ENCODE measurements around the gene KCNK16. TPM values are rescaled to one million over a fixed set of nuclear protein-coding genes. Genes with fewer than 3 reads are reported as not detected.

The KCNK16 gene
- total RNA-seq, 2 experiments from 2014 or later, result not detected

DNA sequence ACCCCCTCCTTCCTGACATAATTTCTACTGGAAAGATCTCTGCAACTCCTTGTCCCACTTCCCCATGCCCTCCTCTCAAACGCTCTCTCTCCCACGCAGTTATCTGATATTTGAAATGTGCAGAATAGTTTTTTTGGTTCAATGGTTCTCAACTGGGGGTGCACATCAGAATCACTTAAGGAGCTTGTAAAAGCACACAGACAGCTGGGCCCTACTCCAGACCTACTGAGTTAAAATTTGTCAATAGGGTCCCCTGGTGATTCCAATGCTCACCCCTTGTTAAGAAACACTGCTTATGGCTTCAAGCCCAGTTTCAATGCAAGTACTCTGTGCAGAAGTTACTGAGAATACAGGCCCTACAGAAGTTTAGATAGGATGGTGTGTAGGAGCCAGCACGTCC, 45.2 kb upstream of the KCNK16 start:
- H3K4me1 ChIP-seq (ENCODE audit: insufficient read depth, low read length), result no peaks in the 10 kb centered on the region
- no peaks in the 10 kb centered on the region for H3K36me3 ChIP-seq (ENCODE audit: insufficient read depth, low read length)
- POLR2A ChIA-PET, result no interaction called here
- Mint-ChIP-seq H3K9me3 (no peaks in the 10 kb centered on the region), H3K27me3 (peaks cover 17% of the 10 kb centered on the region), H3K4me3 (no peak overlapping the region), H3K27ac (no peak overlapping the region), H3K36me3 (ENCODE audit: low read depth) (no peaks in the 10 kb centered on the region), H3K4me1 (ENCODE audit: low read depth) (no peaks in the 10 kb centered on the region)
- H3K4me3 ChIP-seq (ENCODE audit: low read length), result no peak overlapping the region
- H3K9me3 ChIP-seq (ENCODE audit: control insufficient read depth in 1 of 2, insufficient read depth in 1 of 2, low read length in 2 of 2), result no peaks in the 10 kb centered on the region
- intact Hi-C loops (cut with DNase I, micrococcal nuclease), result no loop called here
- DNase-seq, result no peak
- TF ChIP-seq, protein P1, sequence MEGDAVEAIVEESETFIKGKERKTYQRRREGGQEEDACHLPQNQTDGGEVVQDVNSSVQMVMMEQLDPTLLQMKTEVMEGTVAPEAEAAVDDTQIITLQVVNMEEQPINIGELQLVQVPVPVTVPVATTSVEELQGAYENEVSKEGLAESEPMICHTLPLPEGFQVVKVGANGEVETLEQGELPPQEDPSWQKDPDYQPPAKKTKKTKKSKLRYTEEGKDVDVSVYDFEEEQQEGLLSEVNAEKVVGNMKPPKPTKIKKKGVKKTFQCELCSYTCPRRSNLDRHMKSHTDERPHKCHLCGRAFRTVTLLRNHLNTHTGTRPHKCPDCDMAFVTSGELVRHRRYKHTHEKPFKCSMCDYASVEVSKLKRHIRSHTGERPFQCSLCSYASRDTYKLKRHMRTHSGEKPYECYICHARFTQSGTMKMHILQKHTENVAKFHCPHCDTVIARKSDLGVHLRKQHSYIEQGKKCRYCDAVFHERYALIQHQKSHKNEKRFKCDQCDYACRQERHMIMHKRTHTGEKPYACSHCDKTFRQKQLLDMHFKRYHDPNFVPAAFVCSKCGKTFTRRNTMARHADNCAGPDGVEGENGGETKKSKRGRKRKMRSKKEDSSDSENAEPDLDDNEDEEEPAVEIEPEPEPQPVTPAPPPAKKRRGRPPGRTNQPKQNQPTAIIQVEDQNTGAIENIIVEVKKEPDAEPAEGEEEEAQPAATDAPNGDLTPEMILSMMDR (IDR thresholded peaks at IDR 0.05), result no peak
- peaks cover 0 to 2% of the 10 kb centered on the region in 2 experiments for H3K27me3 ChIP-seq (ENCODE audit: control insufficient read depth in 1 of 2, insufficient read depth in 2 of 2, low read length in 2 of 2)
- ATAC-seq (ENCODE audit: poor library complexity), result no peak
- CTCF ChIA-PET, result no interaction called here
- no peak overlapping the region for H3K27ac ChIP-seq (ENCODE audit: low read depth in 1 of 2, low read length in 2 of 2)

DNA sequence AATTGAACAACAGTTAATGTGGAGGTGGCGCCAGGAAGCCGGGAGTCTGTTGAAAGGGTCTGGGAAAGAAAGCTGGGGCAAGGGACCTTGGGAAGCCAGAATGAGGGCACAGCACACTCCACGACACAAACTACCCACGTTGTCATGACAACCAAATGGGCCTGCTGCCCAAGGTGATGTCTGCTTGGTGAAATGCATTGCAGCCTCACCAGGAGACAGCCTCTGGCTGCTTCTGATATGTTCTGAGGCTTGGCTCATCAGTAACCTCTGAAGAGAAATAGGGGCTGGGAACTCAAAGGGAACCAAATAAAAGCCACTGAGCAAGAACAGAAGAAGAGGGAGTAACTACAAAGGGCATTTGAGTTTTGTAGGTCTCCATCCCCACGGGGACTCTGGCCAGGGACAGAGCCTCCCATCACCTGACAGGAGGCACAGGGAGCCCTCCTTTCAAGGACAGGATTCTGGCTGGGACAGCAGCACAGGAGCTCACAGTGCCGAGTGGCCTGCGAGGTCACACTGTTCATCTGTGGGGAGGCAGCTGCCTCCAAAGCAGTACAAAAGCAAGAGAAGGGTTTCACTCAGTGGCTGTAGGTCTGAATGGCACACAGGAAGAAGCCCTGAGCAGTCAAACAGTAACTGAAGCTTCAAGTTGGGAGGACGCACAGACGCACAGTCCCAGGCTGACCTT, 44.6 kb upstream of the KCNK16 start:
- Histone ChIP-seq H3K27me3 (ENCODE audit: control insufficient read depth in 1 of 2, insufficient read depth in 2 of 2, low read length in 2 of 2) (peaks cover 0 to 2% of the 10 kb centered on the region in 2 experiments), H3K4me1 (ENCODE audit: insufficient read depth, low read length) (peaks cover 4% of the 10 kb centered on the region), H3K9me3 (ENCODE audit: control insufficient read depth in 1 of 2, insufficient read depth in 1 of 2, low read length in 2 of 2) (no peaks in the 10 kb centered on the region), H3K36me3 (ENCODE audit: insufficient read depth, low read length) (no peaks in the 10 kb centered on the region), H3K4me3 (ENCODE audit: low read length) (no peak overlapping the region), H3K27ac (ENCODE audit: low read depth in 1 of 2, low read length in 2 of 2) (no peak overlapping the region)
- intact Hi-C loops (cut with DNase I, micrococcal nuclease), result no loop called here
- ATAC-seq (ENCODE audit: poor library complexity) (no peak), DNase-seq (no peak)
- no peaks in the 10 kb centered on the region for H3K4me1 Mint-ChIP-seq (ENCODE audit: low read depth)
- no peaks in the 10 kb centered on the region for H3K36me3 Mint-ChIP-seq (ENCODE audit: low read depth)
- H3K27me3 Mint-ChIP-seq, result peaks cover 17% of the 10 kb centered on the region
- TF ChIP-seq, protein P1 (IDR thresholded peaks at IDR 0.05), result no peak
- no peaks in the 10 kb centered on the region for H3K9me3 Mint-ChIP-seq
- H3K27ac Mint-ChIP-seq, result no peak overlapping the region
- H3K4me3 Mint-ChIP-seq, result no peak overlapping the region
- POLR2A ChIA-PET, result no interaction called here
- CTCF ChIA-PET, result no interaction called here

DNA sequence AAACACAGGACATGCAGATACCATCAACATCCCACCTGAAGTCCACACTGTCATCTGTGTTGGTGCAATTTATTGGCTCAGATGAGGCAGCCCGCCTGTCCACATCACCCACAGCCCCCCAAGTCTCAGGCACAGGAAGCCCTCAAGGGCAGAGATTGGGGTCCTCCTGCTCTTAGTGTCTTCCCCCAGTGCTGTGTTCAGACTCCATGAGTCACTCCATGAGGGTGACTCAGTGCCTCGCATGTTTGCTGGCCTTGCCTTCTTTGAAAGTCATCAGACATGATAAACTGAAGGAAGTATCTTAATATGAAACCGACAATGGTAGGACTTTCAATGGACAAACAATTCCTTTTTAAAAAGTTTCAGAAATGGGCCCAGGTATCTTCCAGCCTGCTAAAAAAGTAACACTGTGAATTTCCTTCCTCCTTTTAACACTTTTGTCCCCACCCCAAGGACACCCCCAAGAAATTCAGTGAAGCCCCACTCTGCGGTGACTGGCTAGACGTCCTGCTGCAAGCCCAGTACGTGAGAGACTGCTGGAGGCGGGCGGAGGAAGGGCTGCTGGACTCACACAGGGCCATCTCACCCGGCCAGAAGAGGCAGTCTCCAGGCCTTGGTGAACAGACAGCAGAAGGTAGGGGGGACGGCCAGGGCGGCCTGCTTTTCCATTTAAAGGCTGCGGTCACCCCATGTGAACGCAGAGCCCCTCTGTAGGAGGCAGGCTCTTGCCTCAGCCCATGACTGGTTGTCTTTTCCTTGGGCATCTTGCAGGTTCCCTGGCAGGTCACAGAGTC, 43.0 kb upstream of the KCNK16 start:
- peaks cover 21% of the 10 kb centered on the region for H3K27me3 Mint-ChIP-seq
- H3K27ac ChIP-seq (ENCODE audit: low read depth in 1 of 2, low read length in 2 of 2), result no peak overlapping the region
- H3K4me3 ChIP-seq (ENCODE audit: low read length), result no peak overlapping the region
- no peak overlapping the region for H3K27ac Mint-ChIP-seq
- ATAC-seq (ENCODE audit: poor library complexity) (no peak), DNase-seq (no peak)
- intact Hi-C loops (cut with DNase I, micrococcal nuclease), result no loop called here
- H3K9me3 ChIP-seq (ENCODE audit: control insufficient read depth in 1 of 2, insufficient read depth in 1 of 2, low read length in 2 of 2), result no peaks in the 10 kb centered on the region
- H3K9me3 Mint-ChIP-seq, result no peaks in the 10 kb centered on the region
- H3K27me3 ChIP-seq (ENCODE audit: control insufficient read depth in 1 of 2, insufficient read depth in 2 of 2, low read length in 2 of 2), result peaks cover 0 to 2% of the 10 kb centered on the region in 2 experiments
- ChIA-PET POLR2A (no interaction called here), CTCF (no interaction called here)
- no peaks in the 10 kb centered on the region for H3K36me3 Mint-ChIP-seq (ENCODE audit: low read depth)
- peaks cover 7% of the 10 kb centered on the region for H3K4me1 ChIP-seq (ENCODE audit: insufficient read depth, low read length)
- peaks cover 4% of the 10 kb centered on the region for H3K4me1 Mint-ChIP-seq (ENCODE audit: low read depth)
- no peak overlapping the region for H3K4me3 Mint-ChIP-seq
- H3K36me3 ChIP-seq (ENCODE audit: insufficient read depth, low read length), result no peaks in the 10 kb centered on the region
- TF ChIP-seq, protein P1 (IDR thresholded peaks at IDR 0.05), result no peak

Measured in CD4-positive, alpha-beta T cell (primary cell).